ENCODE measurements around the gene TRAPPC3L.

The TRAPPC3L gene

DNA sequence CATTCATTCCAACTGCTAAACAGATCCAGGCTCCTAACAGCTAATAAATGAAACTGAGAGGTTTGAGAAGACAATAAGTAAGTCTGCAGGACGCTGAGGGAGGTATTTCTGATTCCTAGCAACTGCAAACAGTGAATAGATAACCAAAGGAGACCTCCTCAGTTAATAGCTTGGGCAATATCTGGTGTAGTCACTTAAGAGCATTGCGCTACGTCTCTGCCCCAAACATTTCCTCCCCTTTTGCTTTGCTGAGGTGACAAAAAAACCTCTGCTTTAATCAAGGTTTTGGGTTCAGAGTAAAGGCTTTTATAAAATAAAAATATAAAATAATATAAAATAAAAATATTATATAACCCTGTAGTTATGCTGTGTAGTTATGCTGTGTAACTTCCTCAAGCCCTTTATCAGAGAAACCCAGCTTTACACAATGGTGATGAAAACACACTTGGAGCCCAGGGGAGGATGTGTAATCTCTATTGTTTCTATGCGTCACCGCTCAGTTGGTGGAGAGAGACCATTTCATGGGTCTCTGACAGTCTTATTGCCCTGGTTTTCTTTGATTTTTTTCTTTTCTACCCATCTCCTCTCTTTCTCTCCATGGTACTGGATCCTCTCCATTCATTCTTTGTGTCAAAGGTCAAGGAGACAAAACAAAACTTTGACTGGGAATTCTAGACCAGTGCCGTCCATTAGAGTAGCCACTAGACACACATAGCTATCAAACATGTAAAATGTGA is 53.0 kb downstream of the TRAPPC3L start:
- TF ChIP-seq, protein P1, sequence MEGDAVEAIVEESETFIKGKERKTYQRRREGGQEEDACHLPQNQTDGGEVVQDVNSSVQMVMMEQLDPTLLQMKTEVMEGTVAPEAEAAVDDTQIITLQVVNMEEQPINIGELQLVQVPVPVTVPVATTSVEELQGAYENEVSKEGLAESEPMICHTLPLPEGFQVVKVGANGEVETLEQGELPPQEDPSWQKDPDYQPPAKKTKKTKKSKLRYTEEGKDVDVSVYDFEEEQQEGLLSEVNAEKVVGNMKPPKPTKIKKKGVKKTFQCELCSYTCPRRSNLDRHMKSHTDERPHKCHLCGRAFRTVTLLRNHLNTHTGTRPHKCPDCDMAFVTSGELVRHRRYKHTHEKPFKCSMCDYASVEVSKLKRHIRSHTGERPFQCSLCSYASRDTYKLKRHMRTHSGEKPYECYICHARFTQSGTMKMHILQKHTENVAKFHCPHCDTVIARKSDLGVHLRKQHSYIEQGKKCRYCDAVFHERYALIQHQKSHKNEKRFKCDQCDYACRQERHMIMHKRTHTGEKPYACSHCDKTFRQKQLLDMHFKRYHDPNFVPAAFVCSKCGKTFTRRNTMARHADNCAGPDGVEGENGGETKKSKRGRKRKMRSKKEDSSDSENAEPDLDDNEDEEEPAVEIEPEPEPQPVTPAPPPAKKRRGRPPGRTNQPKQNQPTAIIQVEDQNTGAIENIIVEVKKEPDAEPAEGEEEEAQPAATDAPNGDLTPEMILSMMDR (IDR thresholded peaks at IDR 0.05; ENCODE audit: control insufficient read depth, extremely low read depth, insufficient read depth), result no peak
- DNase-seq (ENCODE audit: low read depth), result no peak
- H3K4me3 ChIP-seq (ENCODE audit: low read depth, low read length), result no peak overlapping the region

DNA sequence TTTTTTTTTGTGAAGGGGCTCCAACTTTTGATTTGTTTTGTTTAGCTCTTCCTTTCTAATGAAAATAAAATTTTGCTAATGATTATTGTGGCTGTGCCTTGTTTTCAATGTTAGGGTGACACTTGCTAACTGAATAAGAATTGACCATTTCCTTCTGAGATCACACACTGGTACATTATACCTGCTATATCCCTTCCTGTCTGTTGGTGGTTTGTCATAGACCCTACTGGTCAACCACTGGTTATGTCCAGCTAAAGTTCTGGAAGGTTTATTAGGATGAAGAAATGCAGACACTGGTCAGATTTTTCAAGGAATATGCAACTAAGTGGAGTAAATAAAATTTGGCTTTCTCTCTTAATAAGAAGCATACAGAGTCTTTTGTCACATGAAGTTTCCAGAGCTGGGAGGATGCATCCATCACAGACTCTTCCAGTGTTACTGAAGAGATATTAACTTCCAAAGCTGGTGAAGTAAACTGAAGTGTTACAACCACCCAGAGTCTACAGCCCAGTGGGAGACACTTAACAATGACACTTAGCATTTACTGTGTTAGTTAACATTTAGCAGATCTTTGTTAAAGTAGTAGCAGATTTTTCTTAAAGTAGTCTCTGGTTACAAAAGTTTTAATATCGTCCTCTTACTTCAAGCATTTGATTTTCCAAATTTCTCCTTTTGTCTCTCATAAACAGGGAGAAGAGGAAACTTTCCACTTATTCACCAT is 53.7 kb downstream of the TRAPPC3L start:
- no peak for DNase-seq (ENCODE audit: low read depth)
- TF ChIP-seq, protein P1 (IDR thresholded peaks at IDR 0.05; ENCODE audit: control insufficient read depth, extremely low read depth, insufficient read depth), result no peak
- no peak overlapping the region for H3K4me3 ChIP-seq (ENCODE audit: low read depth, low read length)

- TF ChIP-seq, protein P1 (IDR thresholded peaks at IDR 0.05; ENCODE audit: control insufficient read depth, extremely low read depth, insufficient read depth), result no peak
- no peak for DNase-seq (ENCODE audit: low read depth)
- no peak overlapping the region for H3K4me3 ChIP-seq (ENCODE audit: low read depth, low read length)
Measured at GRCh38 chr6:116485559-116486184, 59.8 kb downstream of the TRAPPC3L start.

GRCh38 chr6:116483616-116484015 is 61.9 kb downstream of the TRAPPC3L start:
- TF ChIP-seq, protein P1 (IDR thresholded peaks at IDR 0.05; ENCODE audit: control insufficient read depth, extremely low read depth, insufficient read depth), result no peak

DNA sequence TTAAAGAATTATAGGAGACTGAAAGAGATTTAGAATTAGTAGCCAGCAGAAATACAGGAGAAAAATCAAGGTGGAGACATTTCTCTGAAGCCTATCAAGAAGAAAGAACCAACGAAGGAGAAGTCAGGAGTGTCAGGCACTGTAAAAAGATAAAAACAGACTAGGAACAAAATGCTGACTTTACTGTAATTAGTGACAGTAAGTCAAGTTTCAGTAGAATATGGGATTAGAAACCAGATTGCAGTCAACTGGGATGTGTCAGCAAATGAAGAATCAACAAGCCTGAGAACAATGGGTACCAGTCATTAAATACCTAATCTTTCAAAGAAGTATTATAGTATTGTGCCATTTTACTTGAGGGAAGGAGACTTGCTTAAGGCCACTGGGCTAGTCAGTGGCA is 62.7 kb downstream of the TRAPPC3L start:
- H3K4me3 ChIP-seq (ENCODE audit: low read depth, low read length), result no peak overlapping the region
- no peak for DNase-seq (ENCODE audit: low read depth)
- TF ChIP-seq, protein P1 (IDR thresholded peaks at IDR 0.05; ENCODE audit: control insufficient read depth, extremely low read depth, insufficient read depth), result no peak

More at GRCh38 chr6:116483616-116484015, 61.9 kb downstream of the TRAPPC3L start:
- H3K4me3 ChIP-seq (ENCODE audit: low read depth, low read length), result no peak overlapping the region
- DNase-seq (ENCODE audit: low read depth), result peak; percentile 18

GRCh38 chr6:116476002-116476678 is 69.3 kb downstream of the TRAPPC3L start:
- no peak overlapping the region for H3K4me3 ChIP-seq (ENCODE audit: low read depth, low read length)
- TF ChIP-seq, protein P1 (IDR thresholded peaks at IDR 0.05; ENCODE audit: control insufficient read depth, extremely low read depth, insufficient read depth), result no peak
- DNase-seq (ENCODE audit: low read depth), result no peak
